Transverse colon (tissue), 4 donors: ENCODE results near the gene PLA2G12A.

Experiments
- CTCF ChIP-seq, 5 experiments: fragments of 200-600 bp in 3 of 5; fragments of 450-650 bp in 2 of 5; sonication (generic) in 3 of 5; IDR thresholded peaks; 1 replicate in 2 of 5; 2 replicates in 3 of 5; pipeline ENCODE4 v1.5.1; 2016 to 2017; ENCODE audit warnings: antibody characterized with exemption in 5 of 5, inconsistent platforms in 3 of 5, mild to moderate bottlenecking in 2 of 5, moderate library complexity in 1 of 5
- POLR2A ChIP-seq: fragments of 450-650 bp; IDR thresholded peaks from one replicate; pipeline ENCODE4 v1.6.1; 2016; ENCODE audit warnings: antibody characterized with exemption, mild to moderate bottlenecking, moderate library complexity
- POLR2AphosphoS5 ChIP-seq, 3 donors: sonication (generic); formaldehyde crosslinking; IDR thresholded peaks; one replicate each; pipeline ENCODE4 v1.6.1; 2016; ENCODE audit warnings: antibody characterized with exemption in 3 of 3

- TF ChIP-seq CTCF (IDR thresholded peaks at IDR 0.05) (no peak), POLR2A (no peak), POLR2AphosphoS5 (IDR thresholded peaks at IDR 0.05) (no peak)
These were observed 34.5 kb upstream of the PLA2G12A start for GRCh38 chr4:109764376-109764775.
